HG03159 (cell line): ENCODE measurements around the gene NUMB.

Experiments used
- ATAC-seq: cut with Tn5 transposase; IDR thresholded peaks from one replicate; pipeline ENCODE4 v1.9.1; 2021; ENCODE audit warnings: mild to moderate bottlenecking, moderate library complexity; ENCODE audit not compliant: unreplicated experiment

NUMB gene

DNA sequence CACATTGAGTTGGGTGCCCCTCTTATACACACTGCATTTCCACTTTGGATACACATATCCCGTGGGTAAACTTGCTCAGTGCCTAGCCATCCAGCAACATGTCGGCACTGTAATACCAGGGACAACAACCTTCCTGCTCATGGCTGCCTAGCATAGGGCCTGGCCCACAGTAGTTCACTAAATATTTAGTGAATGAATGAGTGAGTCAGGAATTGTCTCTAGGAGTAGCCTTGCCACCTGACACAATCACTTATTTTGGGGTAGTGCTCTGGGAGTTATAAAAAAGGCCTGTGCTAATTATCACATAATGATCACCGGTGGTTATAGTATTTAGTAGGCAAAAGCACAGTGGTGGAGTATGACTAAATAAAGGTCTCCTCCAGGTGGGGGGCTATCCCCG lies 8.5 kb upstream of the NUMB start:
- no peak for ATAC-seq

- no peak for ATAC-seq
Measured at GRCh38 chr14:73465823-73466532, 7.6 kb upstream of the NUMB start.

- ATAC-seq: no peak
Measured at GRCh38 chr14:73463411-73463810, 5.1 kb upstream of the NUMB start.

DNA sequence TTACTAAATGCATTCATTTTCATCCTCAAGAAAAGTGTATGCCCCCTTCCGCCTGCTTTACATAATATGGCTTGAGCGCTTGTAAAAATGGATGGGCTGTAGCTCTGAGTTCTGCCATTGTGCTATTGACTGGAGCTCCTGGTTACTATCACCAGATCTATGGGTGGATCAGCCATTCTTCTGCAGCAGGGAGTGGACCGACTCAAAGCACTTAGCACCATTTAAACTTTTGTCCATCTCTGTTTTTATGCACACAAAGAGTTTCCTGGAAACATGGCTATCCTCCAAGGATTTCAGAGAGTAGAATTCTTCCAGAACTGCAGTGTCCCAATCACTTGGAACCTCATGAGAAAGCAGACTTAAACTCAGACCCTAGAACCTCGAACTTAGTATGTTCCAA lies 4.5 kb upstream of the NUMB start:
- ATAC-seq: no peak

GRCh38 chr14:73462048-73462715 lies 3.8 kb upstream of the NUMB start:
- ATAC-seq: no peak

GRCh38 chr14:73461478-73462047 lies 3.2 kb upstream of the NUMB start:
- ATAC-seq: no peak

- no peak for ATAC-seq
Measured at GRCh38 chr14:73460691-73461127, 2.4 kb upstream of the NUMB start.

GRCh38 chr14:73459959-73460358 lies 1.6 kb upstream of the NUMB start:
- no peak for ATAC-seq

- no peak for ATAC-seq
Measured at GRCh38 chr14:73457924-73458182, 493 bp downstream of the NUMB start.

- no peak for ATAC-seq
Measured at GRCh38 chr14:73457041-73457923, 1.1 kb downstream of the NUMB start.

DNA sequence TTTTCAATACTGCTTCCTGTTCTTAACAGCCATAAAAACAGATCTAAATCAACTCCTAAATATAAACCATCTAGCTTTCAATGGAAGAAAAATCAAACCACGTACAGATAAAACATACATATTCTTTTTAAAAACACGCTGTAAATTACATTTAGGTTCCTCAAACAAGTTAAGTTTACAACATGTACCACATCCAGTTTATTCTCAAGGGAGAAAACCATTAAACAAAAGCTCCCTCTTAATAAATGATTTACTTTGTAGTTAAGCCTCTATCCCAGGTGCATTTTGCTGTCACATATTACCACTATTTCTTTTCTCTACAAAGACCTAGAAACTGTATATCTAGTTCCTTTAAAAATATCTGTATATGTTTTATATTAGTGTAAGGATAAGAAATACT lies 3.1 kb downstream of the NUMB start:
- ATAC-seq: no peak

- no peak for ATAC-seq
Measured at GRCh38 chr14:73452341-73453186, 5.8 kb downstream of the NUMB start.

DNA sequence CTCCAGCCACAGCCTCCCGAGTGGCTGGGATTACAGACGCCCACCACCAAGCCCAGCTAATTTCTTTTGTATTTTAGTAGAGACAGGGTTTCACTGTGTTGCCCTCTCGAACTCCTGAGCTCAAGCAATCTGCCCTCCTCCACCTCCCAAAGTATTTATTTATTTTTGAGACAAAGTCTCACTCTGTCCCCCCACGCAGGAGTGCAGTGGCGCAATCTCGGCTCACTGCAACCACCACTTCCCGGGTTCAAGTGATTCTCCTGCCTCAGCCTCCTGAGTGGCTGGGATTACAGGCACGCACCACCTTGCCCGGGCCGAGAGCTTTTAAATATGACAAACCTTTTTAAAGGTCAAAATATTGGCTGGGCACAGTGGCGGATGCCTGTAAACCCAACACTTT lies 14.6 kb downstream of the NUMB start:
- ATAC-seq: no peak

- no peak for ATAC-seq
Measured at GRCh38 chr14:73441286-73441685, 17.1 kb downstream of the NUMB start.

DNA sequence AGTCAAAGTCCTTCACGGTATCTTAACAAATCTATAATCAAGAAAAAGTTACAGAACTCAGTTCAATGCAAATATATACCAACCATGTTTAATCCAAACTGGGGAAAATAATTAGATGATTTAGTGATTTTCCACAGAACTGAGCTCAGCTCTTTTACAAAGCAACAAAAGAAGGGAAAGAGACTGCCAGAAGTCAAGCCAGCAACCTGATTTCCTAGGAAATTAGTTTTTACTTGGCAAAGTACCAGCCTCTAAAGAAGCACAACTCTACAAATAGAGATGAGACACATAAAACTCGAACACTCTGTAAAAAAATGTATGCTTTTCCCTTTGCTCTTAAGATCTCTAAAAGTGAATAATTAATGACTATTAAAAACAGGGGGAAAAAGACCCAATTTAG lies 19.4 kb downstream of the NUMB start:
- no peak for ATAC-seq

- no peak for ATAC-seq
Measured at GRCh38 chr14:73437206-73437605, 21.1 kb downstream of the NUMB start.

DNA sequence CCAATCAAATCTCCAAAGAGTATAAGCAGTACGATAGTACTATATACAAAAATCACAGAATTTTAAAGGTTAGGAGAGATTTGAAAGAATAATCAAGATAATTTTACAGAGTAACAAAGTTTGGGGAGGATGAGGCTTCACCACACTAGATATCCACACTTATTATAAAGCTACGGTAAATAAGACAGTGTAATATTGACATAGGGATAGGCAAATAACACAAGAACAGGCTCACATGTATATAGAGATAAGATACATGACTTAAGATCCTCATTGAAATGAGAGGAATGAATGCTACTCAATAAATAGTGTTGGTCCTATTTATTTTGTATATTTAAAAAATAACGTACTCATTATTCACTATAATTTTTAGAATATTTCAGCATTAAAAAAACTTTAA lies 26.2 kb downstream of the NUMB start:
- ATAC-seq: no peak

DNA sequence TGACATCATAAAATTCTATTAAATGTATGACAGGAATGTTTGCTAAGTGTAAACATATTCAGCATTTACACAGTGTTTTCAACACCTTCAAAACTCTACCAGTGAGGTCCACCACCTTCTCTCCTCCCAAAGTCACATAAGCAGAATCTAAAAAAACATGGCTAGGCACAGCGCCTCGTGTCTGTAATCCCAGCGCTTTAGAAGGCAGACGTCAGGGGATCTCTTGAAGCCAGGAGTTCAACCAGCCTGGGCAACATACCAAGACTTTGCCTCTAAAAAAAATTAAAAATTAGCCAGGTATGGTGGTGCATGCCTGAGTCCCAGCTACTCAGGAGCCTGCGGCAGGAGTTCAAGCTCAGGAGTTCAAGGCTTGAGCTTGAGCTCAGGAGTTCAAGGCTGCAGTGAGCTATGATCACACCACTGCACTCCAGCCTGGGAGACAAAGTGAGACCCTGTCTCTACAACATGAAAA lies 30.0 kb downstream of the NUMB start:
- no peak for ATAC-seq

DNA sequence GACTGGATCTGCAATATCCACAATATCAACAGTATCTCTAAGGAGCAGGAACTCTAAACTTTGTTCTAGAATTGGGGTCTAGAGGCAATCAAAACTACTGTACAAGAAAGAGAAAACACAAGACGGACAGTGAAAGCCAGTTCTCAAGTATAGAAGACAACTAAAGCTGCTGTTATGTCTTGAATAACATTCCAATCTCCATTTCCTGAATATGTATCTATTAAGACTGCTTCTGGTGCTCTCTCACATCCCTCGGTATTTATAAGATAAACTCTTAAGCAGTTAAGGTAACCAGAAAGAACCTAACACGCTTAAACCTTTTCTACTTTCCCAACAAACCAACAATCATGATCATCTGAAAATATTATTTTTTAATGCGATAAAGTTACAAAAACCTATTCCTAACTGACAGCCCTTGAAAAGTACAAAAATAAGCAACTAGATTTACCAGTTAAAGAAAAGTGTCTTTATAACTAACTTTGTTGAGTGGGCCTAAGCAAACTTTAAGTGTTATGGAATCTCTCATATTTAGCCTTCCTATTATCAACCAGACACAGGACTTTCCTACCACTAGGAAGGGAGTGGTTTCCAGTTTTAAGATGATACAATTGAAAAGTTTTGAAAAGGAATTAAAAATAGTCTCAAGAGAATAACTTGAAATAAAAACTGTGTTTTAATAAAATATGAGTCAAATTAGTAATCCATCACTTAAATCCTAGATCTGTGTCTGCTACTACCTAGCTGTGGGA lies 30.7 kb downstream of the NUMB start:
- ATAC-seq: no peak

DNA sequence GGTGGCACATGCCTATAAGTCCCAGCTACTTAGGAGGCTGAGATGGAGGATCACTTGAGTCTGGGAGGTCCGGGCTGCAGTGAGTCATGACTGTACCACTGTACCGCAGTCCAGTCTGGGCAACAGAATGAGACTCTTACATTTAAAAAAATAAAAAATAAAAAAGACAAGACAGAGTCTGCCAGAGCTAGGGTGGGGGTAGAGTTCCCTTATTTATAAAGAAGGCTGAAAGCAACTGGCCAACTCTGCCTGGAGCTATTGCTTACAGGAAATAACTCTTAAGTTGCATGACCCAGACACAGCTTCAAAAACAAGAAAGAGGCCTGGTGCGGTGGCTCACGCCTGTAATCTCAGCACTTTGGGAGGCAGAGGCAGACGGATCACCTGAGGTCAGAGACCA lies 31.5 kb downstream of the NUMB start:
- ATAC-seq: no peak
